Measurements from ENCODE around the gene FAM83C. TPM values are rescaled to one million over a fixed set of nuclear protein-coding genes. Genes with fewer than 3 reads are reported as not detected.

The FAM83C gene
- total and polyA plus RNA-seq, 2 donors (not counting 1 experiment from before 2014, with no cell fraction given), result not detected

DNA sequence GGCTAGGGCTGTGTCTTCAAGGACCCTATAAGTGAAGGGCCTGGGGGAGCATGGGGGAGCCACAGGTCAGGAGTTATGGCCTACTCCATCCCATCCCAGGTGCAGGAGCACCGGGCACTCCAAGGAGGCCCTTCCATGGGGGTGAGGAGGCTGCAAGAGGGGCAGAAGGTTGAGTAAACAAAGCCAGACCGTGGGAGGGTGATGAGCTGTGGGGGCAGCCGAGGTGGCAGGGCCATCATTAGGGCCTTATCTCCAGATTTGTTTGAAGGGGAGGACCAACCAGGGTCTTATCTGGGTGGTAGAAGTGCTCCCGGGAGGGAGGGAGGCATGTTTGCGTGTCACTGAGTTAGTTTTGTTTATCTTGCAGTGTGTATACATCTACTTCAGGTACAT is 2.1 kb upstream of the FAM83C start:
- Histone ChIP-seq H3K27me3 (replicated peaks in 1 of 4; ENCODE audit: control extremely low read depth in 1 of 4, control insufficient read depth in 3 of 4, insufficient read depth in 4 of 4, low read length in 3 of 4) (peaks cover 0 to 12% (median 3%) of the 10 kb centered on the region in 4 experiments), H3K9me3 (ENCODE audit: control extremely low read depth in 1 of 3, control insufficient read depth in 2 of 3, insufficient read depth in 1 of 3, low read length in 2 of 3) (no peaks in the 10 kb centered on the region), H3K9ac (ENCODE audit: low read length) (no peak overlapping the region), H3K27ac (ENCODE audit: low read length in 2 of 2) (no peak overlapping the region), H3K36me3 (replicated peaks in 1 of 2; ENCODE audit: control extremely low read depth in 1 of 2, control insufficient read depth in 1 of 2, extremely low read depth in 1 of 2, insufficient read depth in 2 of 2, low read length in 1 of 2) (no peaks in the 10 kb centered on the region), H3K4me1 (ENCODE audit: control insufficient read depth in 2 of 2, insufficient read depth in 2 of 2, low read length in 2 of 2) (no peaks in the 10 kb centered on the region), H4K20me1 (ENCODE audit: control insufficient read depth, insufficient read depth, low read length, poor library complexity, severe bottlenecking) (no peaks in the 10 kb centered on the region), H2AFZ (ENCODE audit: insufficient read depth, low read depth, low read length, poor library complexity, severe bottlenecking) (no peak overlapping the region), H3K4me2 (replicated peaks; ENCODE audit: low read depth, low read length, poor library complexity, severe bottlenecking) (no peak overlapping the region), H3K4me3 (ENCODE audit: control extremely low read depth in 1 of 5, extremely low read depth in 1 of 5, insufficient read depth in 1 of 5, low read depth in 2 of 5, low read length in 4 of 5) (no peak overlapping the region), H3K79me2 (ENCODE audit: control insufficient read depth, insufficient read depth, low read length) (no peaks in the 10 kb centered on the region)
- DNase-seq (no peak), ATAC-seq (ENCODE audit: low read depth) (no peak)
- Mint-ChIP-seq H3K9me3 (ENCODE audit: insufficient read depth) (no peaks in the 10 kb centered on the region), H3K27me3 (peaks cover 24% of the 10 kb centered on the region), H3K27ac (no peak overlapping the region), H3K4me3 (no peak overlapping the region), H3K4me1 (no peaks in the 10 kb centered on the region)
- TF ChIP-seq, protein P1, sequence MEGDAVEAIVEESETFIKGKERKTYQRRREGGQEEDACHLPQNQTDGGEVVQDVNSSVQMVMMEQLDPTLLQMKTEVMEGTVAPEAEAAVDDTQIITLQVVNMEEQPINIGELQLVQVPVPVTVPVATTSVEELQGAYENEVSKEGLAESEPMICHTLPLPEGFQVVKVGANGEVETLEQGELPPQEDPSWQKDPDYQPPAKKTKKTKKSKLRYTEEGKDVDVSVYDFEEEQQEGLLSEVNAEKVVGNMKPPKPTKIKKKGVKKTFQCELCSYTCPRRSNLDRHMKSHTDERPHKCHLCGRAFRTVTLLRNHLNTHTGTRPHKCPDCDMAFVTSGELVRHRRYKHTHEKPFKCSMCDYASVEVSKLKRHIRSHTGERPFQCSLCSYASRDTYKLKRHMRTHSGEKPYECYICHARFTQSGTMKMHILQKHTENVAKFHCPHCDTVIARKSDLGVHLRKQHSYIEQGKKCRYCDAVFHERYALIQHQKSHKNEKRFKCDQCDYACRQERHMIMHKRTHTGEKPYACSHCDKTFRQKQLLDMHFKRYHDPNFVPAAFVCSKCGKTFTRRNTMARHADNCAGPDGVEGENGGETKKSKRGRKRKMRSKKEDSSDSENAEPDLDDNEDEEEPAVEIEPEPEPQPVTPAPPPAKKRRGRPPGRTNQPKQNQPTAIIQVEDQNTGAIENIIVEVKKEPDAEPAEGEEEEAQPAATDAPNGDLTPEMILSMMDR (IDR thresholded peaks at IDR 0.05), result no peak
- TF ChIP-seq EZH2 (IDR thresholded peaks at IDR 0.05; ENCODE audit: borderline replicate concordance, insufficient read depth, low read depth, low read length, poor library complexity, severe bottlenecking), result no peak
- intact Hi-C loops (cut with micrococcal nuclease), result no loop called here
- WGBS (ENCODE audit: insufficient coverage), result 85% methylated on average over 3 of the region's 5 CpGs
- POLR2A ChIA-PET, result no interaction called here
- CTCF ChIA-PET, result interaction anchor here (1.7 to 2.5 kb wide), 2 partner anchors 8 to 10 kb away, joined by 5 to 6 read pairs; no protein-coding TSS in a partner anchor

DNA sequence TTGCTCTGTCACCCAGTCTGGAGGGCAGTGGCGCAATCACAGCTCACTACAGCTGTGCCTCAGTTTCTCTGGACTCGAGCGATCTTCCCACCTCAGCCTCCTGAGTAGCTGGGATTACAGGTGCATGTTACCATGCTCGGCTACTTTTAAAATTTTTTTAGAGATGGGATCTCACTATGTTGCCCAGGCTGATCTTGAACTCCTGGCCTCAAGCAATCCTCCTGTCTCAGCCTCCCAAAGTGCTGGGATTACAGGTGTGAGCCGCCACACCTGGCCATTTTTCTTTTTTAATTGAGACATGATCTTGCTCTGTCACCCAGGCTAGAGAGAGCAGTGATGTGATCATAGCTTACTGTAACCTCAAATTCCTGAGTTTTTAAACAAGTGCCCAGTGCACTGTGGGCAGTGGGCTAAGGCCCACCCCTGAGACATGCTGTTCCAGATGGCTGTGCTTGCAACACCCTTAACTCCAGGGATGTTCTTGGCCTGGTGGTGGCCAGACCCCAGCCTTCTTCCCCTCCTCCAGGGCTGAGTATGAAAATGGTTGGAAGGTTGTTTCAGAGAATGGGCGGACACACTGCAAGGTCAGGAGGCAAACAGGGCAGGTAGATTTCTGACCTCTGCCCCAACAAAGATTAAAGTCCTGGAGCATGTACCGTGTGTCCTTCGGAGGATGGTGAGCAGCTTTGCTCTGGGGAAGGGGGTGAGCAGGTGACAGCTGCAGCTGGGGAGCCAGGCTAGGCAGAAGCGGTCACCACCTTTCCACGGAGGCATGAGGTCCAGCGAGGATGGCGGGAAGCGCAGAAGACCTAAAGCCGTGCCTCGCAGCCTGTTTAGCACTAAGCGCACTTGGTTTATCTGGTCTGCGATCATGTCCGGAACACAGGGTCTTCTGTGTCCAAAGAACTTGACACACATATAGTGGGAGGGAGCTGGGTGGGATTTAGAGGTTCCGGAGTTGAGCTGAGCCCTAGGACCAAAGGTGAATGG is 1.4 kb upstream of the FAM83C start:
- intact Hi-C loops (cut with micrococcal nuclease), result no loop called here
- WGBS (ENCODE audit: insufficient coverage), result 96% methylated on average over 19 of the region's 19 CpGs
- Mint-ChIP-seq H3K27me3 (peaks cover 24% of the 10 kb centered on the region), H3K4me3 (no peak overlapping the region), H3K9me3 (ENCODE audit: insufficient read depth) (no peaks in the 10 kb centered on the region), H3K4me1 (no peaks in the 10 kb centered on the region), H3K27ac (no peak overlapping the region)
- POLR2A ChIA-PET, result no interaction called here
- H3K27me3 ChIP-seq (replicated peaks in 1 of 4; ENCODE audit: control extremely low read depth in 1 of 4, control insufficient read depth in 3 of 4, insufficient read depth in 4 of 4, low read length in 3 of 4), result peaks cover 0 to 12% (median 3%) of the 10 kb centered on the region in 4 experiments
- TF ChIP-seq EZH2 (IDR thresholded peaks at IDR 0.05; ENCODE audit: borderline replicate concordance, insufficient read depth, low read depth, low read length, poor library complexity, severe bottlenecking), result no peak
- TF ChIP-seq, protein P1 (IDR thresholded peaks at IDR 0.05), result no peak
- no peak overlapping the region for H3K27ac ChIP-seq (ENCODE audit: low read length in 2 of 2)
- DNase-seq (no peak), ATAC-seq (ENCODE audit: low read depth) (no peak)
- H2AFZ ChIP-seq (ENCODE audit: insufficient read depth, low read depth, low read length, poor library complexity, severe bottlenecking), result no peak overlapping the region
- H3K36me3 ChIP-seq (replicated peaks in 1 of 2; ENCODE audit: control extremely low read depth in 1 of 2, control insufficient read depth in 1 of 2, extremely low read depth in 1 of 2, insufficient read depth in 2 of 2, low read length in 1 of 2), result no peaks in the 10 kb centered on the region
- no peaks in the 10 kb centered on the region for H3K9me3 ChIP-seq (ENCODE audit: control extremely low read depth in 1 of 3, control insufficient read depth in 2 of 3, insufficient read depth in 1 of 3, low read length in 2 of 3)
- no peaks in the 10 kb centered on the region for H3K4me1 ChIP-seq (ENCODE audit: control insufficient read depth in 2 of 2, insufficient read depth in 2 of 2, low read length in 2 of 2)
- no peaks in the 10 kb centered on the region for H4K20me1 ChIP-seq (ENCODE audit: control insufficient read depth, insufficient read depth, low read length, poor library complexity, severe bottlenecking)
- H3K4me2 ChIP-seq (replicated peaks; ENCODE audit: low read depth, low read length, poor library complexity, severe bottlenecking), result no peak overlapping the region
- CTCF ChIA-PET, result interaction anchor here (1.7 to 2.5 kb wide), 2 partner anchors 9 to 10 kb away, joined by 5 to 6 read pairs; no protein-coding TSS in a partner anchor
- no peak overlapping the region for H3K9ac ChIP-seq (ENCODE audit: low read length)
- H3K79me2 ChIP-seq (ENCODE audit: control insufficient read depth, insufficient read depth, low read length), result no peaks in the 10 kb centered on the region
- no peak overlapping the region for H3K4me3 ChIP-seq (ENCODE audit: control extremely low read depth in 1 of 5, extremely low read depth in 1 of 5, insufficient read depth in 1 of 5, low read depth in 2 of 5, low read length in 4 of 5)
